Hepatocyte (in vitro differentiated cells): Measurements from ENCODE around the gene TTF2. TPM values are rescaled to one million over a fixed set of nuclear protein-coding genes. Genes with fewer than 3 reads are reported as not detected.
A peak's percentile ranks its signal among the peaks of the same experiment; 100 is the strongest.
"Not testable (repeated sequence)": the region's sequence is repeated elsewhere in the genome, so short reads cannot be mapped to it uniquely, and the experiment has no call there.

Experiments used
- DNase-seq: peaks from one replicate; pipeline ENCODE4 v3.0.0-alpha.2; 2016; ENCODE audit warnings: low spot score
- H2AFZ ChIP-seq: fragments of 200-600 bp; sonication (generic); 2 replicates; pipeline ENCODE4 v1.6.0; 2016; ENCODE audit warnings: antibody characterized with exemption, mild to moderate bottlenecking
- H3K27ac ChIP-seq: fragments of 200-600 bp; sonication (generic); 2 replicates; pipeline ENCODE4 v1.5.1; 2016; ENCODE audit warnings: mild to moderate bottlenecking
- H3K27me3 ChIP-seq: fragments of 200-600 bp; sonication (generic); 2 replicates; pipeline ENCODE4 v1.6.1; 2016
- H3K36me3 ChIP-seq: fragments of 200-600 bp; sonication (generic); replicated peaks from 2 replicates; pipeline ENCODE4 v1.5.1; 2016; ENCODE audit warnings: low read depth; ENCODE audit not compliant: insufficient read depth
- H3K4me1 ChIP-seq: fragments of 200-600 bp; sonication (generic); 2 replicates; pipeline ENCODE4 v1.5.1; 2016; ENCODE audit warnings: mild to moderate bottlenecking, moderate library complexity; ENCODE audit not compliant: insufficient read depth
- H3K4me2 ChIP-seq: fragments of 200-600 bp; sonication (generic); 2 replicates; pipeline ENCODE4 v1.6.0; 2016
- H3K4me3 ChIP-seq: fragments of 200-600 bp; sonication (generic); 2 replicates; pipeline ENCODE4 v1.5.1; 2016; ENCODE audit warnings: mild to moderate bottlenecking
- H3K79me2 ChIP-seq: fragments of 200-600 bp; sonication (generic); 2 replicates; pipeline ENCODE4 v1.6.0; 2017; ENCODE audit warnings: mild to moderate bottlenecking
- H3K9me2 ChIP-seq: fragments of 200-600 bp; sonication (generic); replicated peaks from 2 replicates; pipeline ENCODE4 v1.6.0; 2017; ENCODE audit warnings: mild to moderate bottlenecking; ENCODE audit not compliant: insufficient read depth
- H3K9me3 ChIP-seq: fragments of 200-600 bp; sonication (generic); 2 replicates; pipeline ENCODE4 v1.5.1; 2016; ENCODE audit warnings: low read depth, mild to moderate bottlenecking
- H4K20me1 ChIP-seq: fragments of 200-600 bp; sonication (generic); 2 replicates; pipeline ENCODE4 v1.6.0; 2016; ENCODE audit warnings: mild to moderate bottlenecking; ENCODE audit not compliant: insufficient read depth, poor library complexity, severe bottlenecking
- EZH2 ChIP-seq: fragments of 200-600 bp; sonication (generic); IDR thresholded peaks from 2 replicates; pipeline ENCODE4 v1.6.1; 2016; ENCODE audit warnings: antibody characterized with exemption, mild to moderate bottlenecking, borderline replicate concordance
- EZH2phosphoT487 ChIP-seq: fragments of 200-600 bp; sonication (generic); IDR thresholded peaks from one replicate; pipeline ENCODE4 v1.6.1; 2018; ENCODE audit warnings: antibody characterized with exemption, mild to moderate bottlenecking, low read depth, moderate library complexity; ENCODE audit not compliant: unreplicated experiment, severe bottlenecking
- WGBS: methylation state at CpG from one replicate; pipeline ENCODE4 v1.1.6; 2016; ENCODE audit warnings: low lambda C conversion rate; ENCODE audit errors: missing lambda C conversion rate; 5-methylcytosine and 5-hydroxymethylcytosine counted together
- microRNA counts: library from miRNA; unstranded; fragments of <30 nt; microRNA quantifications from one replicate; lab custom pipeline; 2017
- microRNA-seq: library from miRNA; unstranded; fragments of <30 nt; microRNA quantifications from one replicate; pipeline ENCODE4, GENCODE V29; 2017
- polyA plus RNA-seq: library from polyadenylated mRNA; unstranded; fragments of >200 nt; fragmentation: Nextera tagmentation; extraction: Ambion mirVana; gene quantifications from 2 replicates; pipeline ENCODE4 v1.2.1, GENCODE V29; 2016
- small RNA-seq: library from RNA; depleted of rRNA; stranded (forward); fragments of <200 nt; gene quantifications from one replicate; pipeline ENCODE3, GENCODE V24; 2014
- total RNA-seq: library from RNA; depleted of rRNA; stranded (reverse); fragments of >200 nt; gene quantifications from 2 replicates; pipeline ENCODE4 v1.2.3, GENCODE V29; 2014

The TTF2 gene
- total and polyA plus RNA-seq, 2 experiments from 2014 or later: 13.8 to 14.3 TPM

- no peak overlapping the region for H3K27ac ChIP-seq
- 88% methylated on average over 2 of the region's 2 CpGs for WGBS
- TF ChIP-seq EZH2phosphoT487 (no peak), EZH2 (no peak)
- H2AFZ ChIP-seq: no peak overlapping the region
- no peaks in the 10 kb centered on the region for H4K20me1 ChIP-seq
- H3K79me2 ChIP-seq: no peaks in the 10 kb centered on the region
- no peaks in the 10 kb centered on the region for H3K9me2 ChIP-seq
- H3K36me3 ChIP-seq: no peaks in the 10 kb centered on the region
- H3K4me2 ChIP-seq: no peak overlapping the region
- H3K4me3 ChIP-seq: no peak overlapping the region
- H3K27me3 ChIP-seq: no peaks in the 10 kb centered on the region
- no peaks in the 10 kb centered on the region for H3K9me3 ChIP-seq
- no peak for DNase-seq
- peaks cover 17% of the 10 kb centered on the region for H3K4me1 ChIP-seq
These were observed 90.2 kb downstream of the TTF2 start for GRCh38 chr1:117150316-117150715.

GRCh38 chr1:117151305-117151704 lies 91.2 kb downstream of the TTF2 start:
- H3K27ac ChIP-seq, DNase-seq, H3K4me3 ChIP-seq, H3K79me2 ChIP-seq, H3K9me3 ChIP-seq, H2AFZ ChIP-seq, H3K27me3 ChIP-seq, H3K36me3 ChIP-seq, H3K4me2 ChIP-seq, H3K9me2 ChIP-seq, H4K20me1 ChIP-seq: not testable (repeated sequence)
- H3K4me1 ChIP-seq: peaks cover 17% of the 10 kb centered on the region
- WGBS: 97% methylated on average over 5 of the region's 5 CpGs

MicroRNAs encoded within 50 kb of the gene (microRNA counts, 767-probe panel; counts per million panel counts)
- microRNA hsa-miR-942 (lab: Ali Mortazavi, UCI): not detected

Small RNAs within 50 kb of the gene (microRNA-seq; reads per million reads assigned to microRNA genes)
- gene MIR942: 27.3 reads per million, percentile 45 among the genes with 10 or more reads in this experiment

Small RNAs within 50 kb of the gene (small RNA-seq; reads per million reads assigned to genes)
- 1.2 reads per million, percentile 77 among the genes with 10 or more reads in this experiment for gene MIR942

Other genes with a start within 250 kb of the TTF2 start
- 31.0 and 37.7 TPM in 2 replicates for gene PTGFRN, start 150.4 kb upstream of the TTF2 start, total RNA-seq
- gene PTGFRN, start 150.4 kb upstream of the TTF2 start, polyA plus RNA-seq: 16.0 and 16.6 TPM in 2 replicates
- gene CD101, start 58.6 kb upstream of the TTF2 start, total RNA-seq: 0.13 and 0.60 TPM in 2 replicates
- gene CD101, start 58.6 kb upstream of the TTF2 start, polyA plus RNA-seq: not detected in 2 replicates
- 4.1 and 4.7 TPM in 2 replicates for gene TRIM45, start 61.4 kb downstream of the TTF2 start, total RNA-seq
- gene TRIM45, start 61.4 kb downstream of the TTF2 start, polyA plus RNA-seq: 3.0 and 4.3 TPM in 2 replicates
- gene VTCN1, start 150.6 kb downstream of the TTF2 start, total RNA-seq: 12.4 and 12.8 TPM in 2 replicates
- 14.9 and 33.2 TPM in 2 replicates for gene VTCN1, start 150.6 kb downstream of the TTF2 start, polyA plus RNA-seq